Measurements from ENCODE around the gene FRMD8. TPM values are rescaled to one million over a fixed set of nuclear protein-coding genes. Genes with fewer than 3 reads are reported as not detected.

The FRMD8 gene
- total RNA-seq, 3 donors from 2014 or later = 22.9 to 57.0 (median 49.0) TPM

GRCh38 chr11:65418681-65419459, 32.4 kb downstream of the FRMD8 start:
- peak overlapping the region; percentile 93 to 96 (median 95) for H3K4me3 ChIP-seq
- no peaks in the 10 kb centered on the region for H3K27me3 ChIP-seq
- intact Hi-C loops (cut with DNase I; ENCODE audit: low total_unique reads) = loop anchor here (5.0 kb wide), 1 partner anchor 37 kb away; the partner anchor contains the start of gene SLC25A45
- H3K36me3 ChIP-seq = no peaks in the 10 kb centered on the region
- peak overlapping the region; percentile 100 for H3K27ac ChIP-seq
- TF ChIP-seq CTCF (IDR thresholded peaks at IDR 0.05) (no peak), POLR2AphosphoS5 (IDR thresholded peaks at IDR 0.05) (peak; percentile 88 to 96 (median 92))
- peak; percentile 97 for DNase-seq (ENCODE audit: low spot score in 2 of 2)
- peaks cover 26 to 30% of the 10 kb centered on the region in 2 donors for H3K4me1 ChIP-seq
- H3K9me3 ChIP-seq = no peaks in the 10 kb centered on the region

GRCh38 chr11:65419460-65419771, 33.0 kb downstream of the FRMD8 start:
- Histone ChIP-seq H3K27me3 (no peaks in the 10 kb centered on the region), H3K4me3 (peak overlapping the region; percentile 93 to 96 (median 95)), H3K27ac (peak overlapping the region; percentile 100), H3K9me3 (no peaks in the 10 kb centered on the region), H3K36me3 (no peaks in the 10 kb centered on the region), H3K4me1 (peaks cover 26 to 30% of the 10 kb centered on the region in 2 donors)
- DNase-seq (ENCODE audit: low spot score in 2 of 2) = no peak
- TF ChIP-seq POLR2AphosphoS5 (IDR thresholded peaks at IDR 0.05) (no peak), POLR2A (IDR thresholded peaks at IDR 0.05) (no peak), CTCF (IDR thresholded peaks at IDR 0.05) (peak in 1 of 3 donors; percentile 22)
- intact Hi-C loops (cut with DNase I; ENCODE audit: low total_unique reads) = loop anchor here (5.0 kb wide), 1 partner anchor 37 kb away; the partner anchor contains the start of gene SLC25A45

- H3K9me3 ChIP-seq = no peaks in the 10 kb centered on the region
- H3K4me3 ChIP-seq = peak overlapping the region; percentile 93 to 96 (median 95)
- intact Hi-C loops (cut with DNase I; ENCODE audit: low total_unique reads) = loop anchor here (5.0 kb wide), 1 partner anchor 38 kb away; the partner anchor contains the start of gene SLC25A45
- no peaks in the 10 kb centered on the region for H3K27me3 ChIP-seq
- no peaks in the 10 kb centered on the region for H3K36me3 ChIP-seq
- peaks cover 26 to 30% of the 10 kb centered on the region in 2 donors for H3K4me1 ChIP-seq
- H3K27ac ChIP-seq = peak overlapping the region; percentile 100
- DNase-seq (ENCODE audit: low spot score in 2 of 2) = peak; percentile 94 to 98
- peak; percentile 82 to 94 (median 87) for TF ChIP-seq POLR2AphosphoS5 (IDR thresholded peaks at IDR 0.05)
- no peak for TF ChIP-seq POLR2A (IDR thresholded peaks at IDR 0.05)
Measured at GRCh38 chr11:65419772-65420481, 33.5 kb downstream of the FRMD8 start.

- Histone ChIP-seq H3K4me1 (peaks cover 26 to 30% of the 10 kb centered on the region in 2 donors), H3K9me3 (no peaks in the 10 kb centered on the region), H3K4me3 (peak overlapping the region; percentile 93 to 96 (median 95)), H3K36me3 (no peaks in the 10 kb centered on the region), H3K27me3 (no peaks in the 10 kb centered on the region), H3K27ac (peak overlapping the region; percentile 100)
- no peak for DNase-seq (ENCODE audit: low spot score in 2 of 2)
- peak in 1 of 3 donors; percentile 4 for TF ChIP-seq CTCF (IDR thresholded peaks at IDR 0.05)
- TF ChIP-seq POLR2A (IDR thresholded peaks at IDR 0.05) = no peak
- intact Hi-C loops (cut with DNase I; ENCODE audit: low total_unique reads) = no loop called here
Measured at GRCh38 chr11:65420506-65420905, 34.1 kb downstream of the FRMD8 start.

- no peaks in the 10 kb centered on the region for H3K27me3 ChIP-seq
- peaks cover 21 to 30% of the 10 kb centered on the region in 2 donors for H3K4me1 ChIP-seq
- intact Hi-C loops (cut with DNase I; ENCODE audit: low total_unique reads) = no loop called here
- TF ChIP-seq POLR2A (IDR thresholded peaks at IDR 0.05) (peak; percentile 64), POLR2AphosphoS5 (IDR thresholded peaks at IDR 0.05) (peak; percentile 99 to 100 (median 100)), CTCF (IDR thresholded peaks at IDR 0.05) (no peak)
- peak overlapping the region; percentile 93 to 96 (median 95) for H3K4me3 ChIP-seq
- H3K9me3 ChIP-seq = no peaks in the 10 kb centered on the region
- DNase-seq (ENCODE audit: low spot score in 2 of 2) = peak; percentile 95 to 98
- H3K36me3 ChIP-seq = no peaks in the 10 kb centered on the region
- peak overlapping the region; percentile 100 for H3K27ac ChIP-seq
Measured at GRCh38 chr11:65420979-65421793, 34.7 kb downstream of the FRMD8 start.
